Lower lobe of right lung (tissue), 2 donors: Measurements from ENCODE around the gene LTC4S. TPM values are rescaled to one million over a fixed set of nuclear protein-coding genes. Genes with fewer than 3 reads are reported as not detected.
A peak's percentile ranks its signal among the peaks of the same experiment; 100 is the strongest.

Experiments
- ATAC-seq, 2 donors: fragments of 200-7000 bp; cut with Tn5 transposase; one replicate each; pipeline ENCODE4 v1.9.1; 2020 to 2022; ENCODE audit warnings: mild to moderate bottlenecking in 2 of 2, moderate library complexity in 2 of 2
- DNase-seq: peaks from one replicate; pipeline ENCODE4 v3.0.0-alpha.2; 2020
- H3K27ac ChIP-seq: fragments of 200-600 bp; one replicate; pipeline ENCODE4 v1.8.0; 2022
- H3K27me3 ChIP-seq: fragments of 200-600 bp; one replicate; pipeline ENCODE4 v1.8.0; 2022; ENCODE audit warnings: low read depth
- H3K36me3 ChIP-seq: fragments of 200-600 bp; one replicate; pipeline ENCODE4 v1.8.0; 2022; ENCODE audit warnings: mild to moderate bottlenecking
- H3K4me1 ChIP-seq: fragments of 200-600 bp; one replicate; pipeline ENCODE4 v1.8.0; 2022
- H3K4me3 ChIP-seq: fragments of 200-600 bp; one replicate; pipeline ENCODE4 v1.8.0; 2022; ENCODE audit warnings: mild to moderate bottlenecking
- H3K9me3 ChIP-seq: fragments of 200-600 bp; one replicate; pipeline ENCODE4 v1.8.0; 2022
- CTCF ChIP-seq: fragments of 200-600 bp; IDR thresholded peaks from one replicate; pipeline ENCODE4 v1.8.0; 2022; ENCODE audit warnings: antibody characterized with exemption, mild to moderate bottlenecking
- intact Hi-C: fragments of 100-400 bp; cut with DNase I; formaldehyde crosslinking; loops from one replicate; pipeline ENCODE4 v1.11.0; 2022
- total RNA-seq: library from RNA; stranded (reverse); fragmentation: NEBNext Ultra II Directional; extraction: Animal tissue kit (Norgen Biotek cat#: 25700); gene quantifications from one replicate; pipeline ENCODE4 v1.2.1, GENCODE V29; 2021
- donor health status: DM: no; HTN: yes; CAD: no; lungs with severe emphysema.

Gene LTC4S
- total RNA-seq, 1 donor from 2014 or later, result 20.1 TPM

DNA sequence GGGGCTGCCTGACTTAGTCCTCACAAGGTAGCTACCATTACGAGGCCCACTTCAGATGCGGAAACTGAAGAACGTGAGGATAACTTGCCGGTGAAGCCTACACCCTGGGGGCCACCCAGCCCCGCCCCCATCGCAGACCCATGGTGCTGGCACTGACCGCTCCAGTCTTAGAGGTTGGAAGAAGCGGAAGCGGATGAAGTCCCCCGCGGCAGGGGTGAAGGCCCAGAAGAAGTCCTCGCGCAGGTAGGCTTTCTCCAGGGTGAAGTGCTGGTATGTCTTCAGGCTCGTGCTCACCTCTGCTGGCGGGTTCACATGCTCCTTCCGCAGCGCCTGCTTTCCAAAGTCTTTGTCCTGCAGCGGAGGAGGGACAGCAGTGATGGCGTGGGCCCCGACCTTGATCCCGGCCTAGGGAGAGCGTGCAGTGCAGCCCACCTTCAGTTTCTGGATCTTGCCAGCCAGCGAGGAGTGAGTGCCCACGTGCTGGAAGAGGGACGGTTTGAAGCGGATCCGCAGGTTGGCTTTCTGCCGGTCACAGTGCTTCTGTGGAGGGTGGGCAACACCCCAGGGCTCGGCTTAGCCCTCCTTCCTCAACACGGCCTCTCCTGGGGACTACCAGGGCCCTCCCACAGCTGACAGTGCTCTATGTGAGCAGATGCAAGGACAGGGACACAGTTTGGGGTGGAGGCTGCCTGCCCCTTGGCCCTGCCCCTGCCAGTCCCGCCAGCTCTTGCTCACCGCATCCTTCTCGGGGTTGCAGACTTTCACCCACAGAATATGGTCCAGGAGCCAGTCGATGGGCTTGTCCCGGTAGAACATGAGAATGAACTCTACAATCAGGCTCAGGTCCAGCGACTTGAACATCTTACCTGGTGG is 5.2 kb downstream of the LTC4S start:
- intact Hi-C loops, result no loop called here

GRCh38 chr5:179799644-179799973 is 5.8 kb downstream of the LTC4S start:
- ATAC-seq, result no peak
- no peaks in the 10 kb centered on the region for H3K27me3 ChIP-seq
- DNase-seq, result no peak
- intact Hi-C loops, result no loop called here
- peaks cover 54% of the 10 kb centered on the region for H3K4me1 ChIP-seq
- H3K9me3 ChIP-seq, result no peaks in the 10 kb centered on the region
- no peak overlapping the region for H3K27ac ChIP-seq
- TF ChIP-seq CTCF, result no peak
- no peak overlapping the region for H3K4me3 ChIP-seq
- H3K36me3 ChIP-seq, result peaks cover 46% of the 10 kb centered on the region

More for the DNA sequence above, 5.2 kb downstream of the LTC4S start:
- Histone ChIP-seq H3K4me1 (peaks cover 54% of the 10 kb centered on the region), H3K27ac (no peak overlapping the region), H3K36me3 (peaks cover 46% of the 10 kb centered on the region), H3K9me3 (no peaks in the 10 kb centered on the region), H3K4me3 (no peak overlapping the region), H3K27me3 (no peaks in the 10 kb centered on the region)
- DNase-seq, result no peak
- ATAC-seq, result no peak
- no peak for TF ChIP-seq CTCF

GRCh38 chr5:179800071-179800695 is 6.4 kb downstream of the LTC4S start:
- no peak for TF ChIP-seq CTCF
- H3K9me3 ChIP-seq, result no peaks in the 10 kb centered on the region
- H3K27ac ChIP-seq, result no peak overlapping the region
- intact Hi-C loops, result no loop called here
- DNase-seq (no peak), ATAC-seq (no peak)
- no peak overlapping the region for H3K4me3 ChIP-seq
- H3K27me3 ChIP-seq, result no peaks in the 10 kb centered on the region
- H3K36me3 ChIP-seq, result peaks cover 46% of the 10 kb centered on the region
- peaks cover 54% of the 10 kb centered on the region for H3K4me1 ChIP-seq

DNA sequence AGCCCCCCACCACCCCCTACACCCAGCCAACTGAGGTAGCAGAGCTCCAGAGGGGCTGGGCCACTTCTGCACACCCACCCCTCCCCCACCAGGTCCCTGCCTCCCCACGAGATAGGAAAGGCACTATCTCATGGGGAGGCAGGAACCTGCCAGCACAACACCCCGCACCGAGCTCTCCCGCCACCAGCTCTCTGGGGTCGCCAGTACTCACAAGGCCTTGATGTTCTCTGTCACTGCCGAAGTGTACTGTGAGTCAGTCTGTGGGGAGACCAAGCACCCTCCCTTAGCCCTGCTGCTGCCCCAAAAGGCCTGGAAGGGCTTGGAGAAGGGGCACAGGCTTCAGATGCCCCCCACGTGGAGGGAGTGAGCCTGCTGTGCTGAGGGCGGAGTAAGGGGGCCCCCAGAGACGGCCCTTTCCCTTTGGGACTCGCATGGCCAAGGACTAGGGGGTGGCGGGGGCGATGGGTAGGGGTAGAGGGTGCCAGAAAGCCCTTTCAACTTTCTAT is 7.0 kb downstream of the LTC4S start:
- Histone ChIP-seq H3K4me1 (peaks cover 53% of the 10 kb centered on the region), H3K27ac (no peak overlapping the region), H3K9me3 (no peaks in the 10 kb centered on the region), H3K36me3 (peaks cover 46% of the 10 kb centered on the region), H3K4me3 (no peak overlapping the region), H3K27me3 (no peaks in the 10 kb centered on the region)
- ATAC-seq (no peak), DNase-seq (no peak)
- no peak for TF ChIP-seq CTCF
- intact Hi-C loops, result no loop called here

- H3K27ac ChIP-seq, result no peak overlapping the region
- no peaks in the 10 kb centered on the region for H3K27me3 ChIP-seq
- TF ChIP-seq CTCF, result peak; percentile 74
- intact Hi-C loops, result no loop called here
- peaks cover 50% of the 10 kb centered on the region for H3K4me1 ChIP-seq
- peaks cover 46% of the 10 kb centered on the region for H3K36me3 ChIP-seq
- DNase-seq, result peak; percentile 88
- H3K4me3 ChIP-seq, result no peak overlapping the region
- no peaks in the 10 kb centered on the region for H3K9me3 ChIP-seq
- peak; percentile 42 to 51 for ATAC-seq
Measured at GRCh38 chr5:179801304-179802206, 7.8 kb downstream of the LTC4S start.
